Measurements from ENCODE around the gene CDK6.

DNA sequence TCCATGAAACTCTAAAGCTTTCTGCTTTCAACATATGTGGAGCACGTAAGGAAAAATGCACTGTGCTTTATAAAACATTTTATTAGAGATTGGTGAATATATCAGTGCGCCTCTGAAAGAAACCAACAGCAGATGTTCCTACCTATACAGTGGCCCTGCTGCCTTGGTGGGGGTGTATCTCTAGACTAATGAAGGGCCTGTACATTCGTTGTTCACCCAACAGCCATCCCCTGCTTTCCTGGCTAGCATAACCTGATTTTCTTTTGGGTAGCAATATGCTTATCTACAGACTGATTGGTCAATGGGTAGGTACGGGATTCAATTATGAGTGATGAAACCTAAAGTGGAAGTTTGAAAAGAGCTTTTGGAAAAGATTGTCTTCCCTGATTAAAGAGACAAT lies 126.5 kb downstream of the CDK6 start:
- TF ChIP-seq POLR2A (conservative IDR thresholded peaks at IDR 0.05) (no peak), ATF3 (IDR thresholded peaks at IDR 0.05) (no peak), ATF3 (CRISPR knock-in tag; conservative IDR thresholded peaks at IDR 0.05) (no peak), GMEB1 (CRISPR knock-in tag; IDR thresholded peaks at IDR 0.05) (no peak), TAF7 (tag; IDR thresholded peaks at IDR 0.05) (no peak), ZFP36 (IDR thresholded peaks at IDR 0.05; ENCODE audit: low read depth, low read length, partially characterized antibody) (no peak), TAF1 (IDR thresholded peaks at IDR 0.05; ENCODE audit: control insufficient read depth, extremely low read depth, insufficient read depth, low read length, severe bottlenecking) (no peak), JUNB (CRISPR knock-in tag; conservative IDR thresholded peaks at IDR 0.05) (no peak), MEIS2 (IDR thresholded peaks at IDR 0.05; ENCODE audit: partially characterized antibody) (no peak)

Data from K562 (cell line).